ENCODE measurements around the gene AGPS.
"Not testable (repeated sequence)": the region's sequence is repeated elsewhere in the genome, so short reads cannot be mapped to it uniquely, and the experiment has no call there.

The AGPS gene

GRCh38 chr2:177385151-177385550, 7.4 kb upstream of the AGPS start:
- DNase-seq (ENCODE audit: low read depth in 3 of 3, low spot score in 1 of 3) = no peak

- DNase-seq (ENCODE audit: low read depth in 3 of 3, low spot score in 1 of 3) = no peak
Measured at GRCh38 chr2:177391822-177392372, 676 bp upstream of the AGPS start.

GRCh38 chr2:177393203-177393755, 706 bp downstream of the AGPS start:
- no peak for DNase-seq (ENCODE audit: low read depth in 3 of 3, low spot score in 1 of 3)

- DNase-seq (ENCODE audit: low read depth in 3 of 3, low spot score in 1 of 3) = no peak
Measured at GRCh38 chr2:177393824-177394593, 1.4 kb downstream of the AGPS start.

- DNase-seq (ENCODE audit: low read depth in 3 of 3, low spot score in 1 of 3) = no peak
Measured at GRCh38 chr2:177394594-177394973, 2.0 kb downstream of the AGPS start.

GRCh38 chr2:177395351-177396065, 2.9 kb downstream of the AGPS start:
- no peak for DNase-seq (ENCODE audit: low read depth in 3 of 3, low spot score in 1 of 3)

GRCh38 chr2:177396703-177397460, 4.3 kb downstream of the AGPS start:
- no peak for DNase-seq (ENCODE audit: low read depth in 3 of 3, low spot score in 1 of 3)

GRCh38 chr2:177397481-177398289, 5.1 kb downstream of the AGPS start:
- DNase-seq (ENCODE audit: low read depth in 3 of 3, low spot score in 1 of 3) = no peak

- no peak for DNase-seq (ENCODE audit: low read depth in 3 of 3, low spot score in 1 of 3)
Measured at GRCh38 chr2:177398290-177398683, 5.7 kb downstream of the AGPS start.

- no peak for DNase-seq (ENCODE audit: low read depth in 3 of 3, low spot score in 1 of 3)
Measured at GRCh38 chr2:177398791-177399190, 6.2 kb downstream of the AGPS start.

GRCh38 chr2:177399376-177399775, 6.8 kb downstream of the AGPS start:
- DNase-seq (ENCODE audit: low read depth in 3 of 3, low spot score in 1 of 3) = no peak

- no peak for DNase-seq (ENCODE audit: low read depth in 3 of 3, low spot score in 1 of 3)
Measured at GRCh38 chr2:177400337-177400923, 7.9 kb downstream of the AGPS start.

GRCh38 chr2:177402096-177402495, 9.5 kb downstream of the AGPS start:
- DNase-seq (ENCODE audit: low read depth in 3 of 3, low spot score in 1 of 3) = no peak

GRCh38 chr2:177403838-177404237, 11.3 kb downstream of the AGPS start:
- no peak for DNase-seq (ENCODE audit: low read depth in 3 of 3, low spot score in 1 of 3)

GRCh38 chr2:177404243-177404642, 11.7 kb downstream of the AGPS start:
- no peak for DNase-seq (ENCODE audit: low read depth in 3 of 3, low spot score in 1 of 3)

- DNase-seq (ENCODE audit: low read depth in 3 of 3, low spot score in 1 of 3) = no peak
Measured at GRCh38 chr2:177405029-177405692, 12.6 kb downstream of the AGPS start.

- DNase-seq (ENCODE audit: low read depth in 3 of 3, low spot score in 1 of 3) = no peak
Measured at GRCh38 chr2:177406182-177406581, 13.6 kb downstream of the AGPS start.

GRCh38 chr2:177407031-177407430, 14.5 kb downstream of the AGPS start:
- no peak for DNase-seq (ENCODE audit: low read depth in 3 of 3, low spot score in 1 of 3)

- DNase-seq (ENCODE audit: low read depth in 3 of 3, low spot score in 1 of 3) = not testable (repeated sequence)
Measured at GRCh38 chr2:177410629-177411028, 18.1 kb downstream of the AGPS start.

- no peak for DNase-seq (ENCODE audit: low read depth in 3 of 3, low spot score in 1 of 3)
Measured at GRCh38 chr2:177413703-177414102, 21.1 kb downstream of the AGPS start.
